ENCODE measurements around the gene LRRFIP2.

GRCh38 chr3:37174532-37175126, at the start of gene LRRFIP2:
- TF ChIP-seq, protein P1, sequence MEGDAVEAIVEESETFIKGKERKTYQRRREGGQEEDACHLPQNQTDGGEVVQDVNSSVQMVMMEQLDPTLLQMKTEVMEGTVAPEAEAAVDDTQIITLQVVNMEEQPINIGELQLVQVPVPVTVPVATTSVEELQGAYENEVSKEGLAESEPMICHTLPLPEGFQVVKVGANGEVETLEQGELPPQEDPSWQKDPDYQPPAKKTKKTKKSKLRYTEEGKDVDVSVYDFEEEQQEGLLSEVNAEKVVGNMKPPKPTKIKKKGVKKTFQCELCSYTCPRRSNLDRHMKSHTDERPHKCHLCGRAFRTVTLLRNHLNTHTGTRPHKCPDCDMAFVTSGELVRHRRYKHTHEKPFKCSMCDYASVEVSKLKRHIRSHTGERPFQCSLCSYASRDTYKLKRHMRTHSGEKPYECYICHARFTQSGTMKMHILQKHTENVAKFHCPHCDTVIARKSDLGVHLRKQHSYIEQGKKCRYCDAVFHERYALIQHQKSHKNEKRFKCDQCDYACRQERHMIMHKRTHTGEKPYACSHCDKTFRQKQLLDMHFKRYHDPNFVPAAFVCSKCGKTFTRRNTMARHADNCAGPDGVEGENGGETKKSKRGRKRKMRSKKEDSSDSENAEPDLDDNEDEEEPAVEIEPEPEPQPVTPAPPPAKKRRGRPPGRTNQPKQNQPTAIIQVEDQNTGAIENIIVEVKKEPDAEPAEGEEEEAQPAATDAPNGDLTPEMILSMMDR (IDR thresholded peaks at IDR 0.05 in 4 of 5, conservative IDR thresholded peaks at IDR 0.05 in 1 of 5) = no peak
- TF ChIP-seq POLR2A (IDR thresholded peaks at IDR 0.05) = no peak

Data from gastrocnemius medialis (tissue), 4 donors.